ENCODE results near the gene GTF2IRD2.
"Not testable (repeated sequence)": the region's sequence is repeated elsewhere in the genome, so short reads cannot be mapped to it uniquely, and the experiment has no call there.

Gene GTF2IRD2

DNA sequence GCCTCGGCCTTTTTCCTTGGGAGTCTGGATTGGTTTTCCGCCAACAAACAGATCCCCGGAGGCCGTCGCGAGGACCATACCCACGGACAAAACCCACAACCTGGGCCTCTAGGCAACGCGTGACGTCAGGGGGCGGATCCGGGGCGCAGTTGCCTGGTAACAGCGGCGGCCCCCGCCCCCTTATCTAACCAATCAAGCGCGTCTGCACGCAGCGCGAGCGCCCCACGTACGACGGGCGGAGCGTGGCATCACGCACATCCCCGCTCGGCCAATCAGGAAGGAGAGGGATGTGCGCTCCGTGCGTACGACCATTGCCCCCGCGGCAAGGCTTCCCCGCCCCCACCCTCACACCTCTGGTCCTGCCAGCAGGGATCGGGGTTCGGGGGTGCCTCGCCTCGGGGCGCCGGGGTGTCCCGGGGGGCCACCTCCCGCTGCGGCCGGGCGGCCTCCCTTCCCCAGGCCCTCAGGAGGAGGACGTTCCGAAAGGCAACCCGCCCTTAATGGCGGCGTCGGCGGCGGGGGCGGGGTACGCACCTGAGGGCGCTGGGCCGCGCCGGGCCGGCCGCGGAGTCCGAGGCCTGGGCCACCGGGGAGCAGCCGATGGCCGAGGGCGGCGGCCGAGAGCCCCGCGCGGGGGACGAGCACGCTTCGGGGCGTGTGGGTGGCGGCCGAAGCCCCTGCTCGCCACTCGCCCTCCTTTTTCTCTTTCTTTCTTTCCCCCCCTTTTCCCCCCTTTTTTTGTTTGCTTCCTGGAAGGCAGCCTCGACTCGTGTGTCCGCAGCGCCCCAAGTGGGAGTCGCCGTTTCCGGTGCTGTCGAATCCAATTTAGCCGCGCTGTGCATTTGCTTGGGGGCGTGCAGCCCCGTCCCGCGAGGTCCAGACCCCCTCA, at the start of gene GTF2IRD2:
Gene GTF2IRD2 (minus strand): TSS at position 773 of the 889 bp plus-strand sequence. CDS start 15,227 bp downstream, outside the sequence.
- peak; percentile 20 for DNase-seq (ENCODE audit: low read depth, low spot score)

DNA sequence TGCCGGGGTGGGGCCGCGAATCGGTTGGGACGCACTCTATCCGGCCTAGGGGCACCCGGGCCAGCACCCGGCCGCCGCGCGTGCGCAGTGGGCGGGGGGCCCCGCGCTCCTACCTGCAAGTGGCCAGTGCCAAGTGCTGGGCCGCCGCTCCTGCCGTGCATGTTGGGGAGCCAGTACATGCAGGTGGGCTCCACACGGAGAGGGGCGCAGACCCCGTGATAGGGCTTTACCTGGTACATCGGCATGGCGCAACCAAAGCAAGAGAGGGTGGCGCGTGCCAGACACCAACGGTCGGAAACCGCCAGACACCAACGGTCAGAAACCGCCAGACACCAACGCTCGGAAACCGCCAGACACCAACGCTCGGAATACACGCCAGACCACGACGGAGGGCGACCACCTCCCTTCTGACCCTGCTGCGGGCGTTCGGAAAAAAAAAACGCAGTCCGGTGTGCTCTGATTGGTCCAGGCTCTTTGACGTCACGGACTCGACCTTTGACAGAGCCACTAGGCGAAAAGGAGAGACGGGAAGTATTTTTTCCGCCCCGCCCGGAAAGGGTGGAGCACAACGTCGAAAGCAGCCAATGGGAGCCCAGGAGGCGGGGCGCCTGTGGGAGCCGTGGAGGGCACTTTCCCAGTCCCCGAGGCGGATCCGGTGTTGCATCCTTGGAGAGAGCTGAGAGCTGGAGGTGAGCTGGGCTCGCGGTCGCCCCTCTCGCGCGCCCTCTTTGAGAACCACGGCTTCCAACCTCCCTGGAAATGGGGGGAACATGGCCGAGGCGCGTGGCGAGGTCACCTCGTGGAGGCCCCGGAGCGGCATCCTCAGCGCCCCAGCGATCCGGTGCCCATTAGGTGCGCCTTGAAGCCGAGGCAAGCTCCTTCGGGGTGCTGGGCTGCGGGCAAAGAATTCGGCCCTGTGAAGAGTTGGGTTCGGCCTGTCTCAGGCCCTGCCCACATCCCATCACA, 39.0 kb upstream of the GTF2IRD2 start:
- peak; percentile 40 for DNase-seq (ENCODE audit: low read depth, low spot score)

DNA sequence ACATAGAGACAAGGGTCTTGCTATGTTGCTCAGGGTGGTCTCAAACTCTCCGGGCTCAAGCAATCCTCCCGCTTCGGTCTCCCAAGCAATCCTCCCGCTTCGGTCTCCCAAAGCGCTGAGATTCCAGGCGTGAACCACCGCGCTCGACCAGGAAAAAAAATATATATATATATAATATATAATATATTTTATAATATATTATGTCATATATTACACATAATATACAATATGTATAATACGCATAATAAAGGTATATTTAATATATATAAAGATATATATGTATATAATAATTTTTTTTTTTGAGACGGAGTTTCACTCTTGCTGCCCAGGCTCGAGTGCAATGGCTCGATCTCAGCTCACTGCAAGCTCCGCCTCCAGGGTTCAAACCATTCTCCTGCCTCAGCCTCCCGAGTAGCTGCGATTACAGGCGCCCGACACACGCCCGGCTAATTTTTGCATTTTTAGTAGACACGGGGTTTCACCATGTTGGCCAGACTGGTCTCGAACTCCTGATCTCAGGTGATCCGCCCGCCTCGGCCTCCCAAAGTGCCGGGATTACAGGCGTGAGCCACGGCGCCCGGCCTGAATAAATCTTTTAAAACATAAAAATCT, 38.2 kb upstream of the GTF2IRD2 start:
- not testable (repeated sequence) for DNase-seq (ENCODE audit: low read depth, low spot score)

DNA sequence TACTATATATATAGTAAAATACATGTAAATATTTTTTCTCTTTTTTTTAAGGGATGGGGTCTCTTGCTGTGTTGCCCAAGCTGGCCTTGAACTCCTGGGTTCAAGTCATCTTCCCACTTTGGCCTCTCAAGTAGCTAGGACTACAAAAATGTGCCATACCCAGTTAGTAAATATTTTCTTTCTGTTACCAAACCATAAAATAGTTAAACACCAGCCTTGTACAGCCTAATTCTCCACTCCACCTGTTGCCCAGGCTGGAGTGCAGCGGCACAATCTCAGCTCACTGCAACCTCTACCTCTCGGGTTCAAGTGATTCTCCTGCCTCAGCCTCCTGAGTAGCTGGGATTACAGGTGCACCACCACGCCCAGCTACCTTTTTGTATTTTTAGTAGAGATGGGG, 33.9 kb upstream of the GTF2IRD2 start:
- DNase-seq (ENCODE audit: low read depth, low spot score), result not testable (repeated sequence)

DNA sequence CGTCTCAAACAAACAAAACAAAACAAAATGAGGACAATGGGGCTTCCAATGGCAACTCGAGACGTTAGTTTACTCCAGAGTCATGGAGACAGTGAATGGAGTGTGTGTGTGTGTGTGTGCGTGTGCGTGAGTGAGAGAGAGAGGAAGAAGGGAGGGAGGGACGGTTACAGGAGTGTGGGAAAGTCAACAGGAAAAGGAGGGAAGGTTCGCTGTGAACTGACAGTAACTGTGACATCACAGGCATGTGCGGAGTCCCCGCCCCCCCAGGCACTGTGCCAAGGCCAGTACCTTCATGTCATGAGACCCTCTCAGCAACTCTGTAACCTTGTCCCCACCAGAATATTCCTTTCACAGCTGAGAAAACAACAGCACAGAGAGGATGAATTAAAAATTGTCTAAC, 30.7 kb upstream of the GTF2IRD2 start:
- not testable (repeated sequence) for DNase-seq (ENCODE audit: low read depth, low spot score)

DNA sequence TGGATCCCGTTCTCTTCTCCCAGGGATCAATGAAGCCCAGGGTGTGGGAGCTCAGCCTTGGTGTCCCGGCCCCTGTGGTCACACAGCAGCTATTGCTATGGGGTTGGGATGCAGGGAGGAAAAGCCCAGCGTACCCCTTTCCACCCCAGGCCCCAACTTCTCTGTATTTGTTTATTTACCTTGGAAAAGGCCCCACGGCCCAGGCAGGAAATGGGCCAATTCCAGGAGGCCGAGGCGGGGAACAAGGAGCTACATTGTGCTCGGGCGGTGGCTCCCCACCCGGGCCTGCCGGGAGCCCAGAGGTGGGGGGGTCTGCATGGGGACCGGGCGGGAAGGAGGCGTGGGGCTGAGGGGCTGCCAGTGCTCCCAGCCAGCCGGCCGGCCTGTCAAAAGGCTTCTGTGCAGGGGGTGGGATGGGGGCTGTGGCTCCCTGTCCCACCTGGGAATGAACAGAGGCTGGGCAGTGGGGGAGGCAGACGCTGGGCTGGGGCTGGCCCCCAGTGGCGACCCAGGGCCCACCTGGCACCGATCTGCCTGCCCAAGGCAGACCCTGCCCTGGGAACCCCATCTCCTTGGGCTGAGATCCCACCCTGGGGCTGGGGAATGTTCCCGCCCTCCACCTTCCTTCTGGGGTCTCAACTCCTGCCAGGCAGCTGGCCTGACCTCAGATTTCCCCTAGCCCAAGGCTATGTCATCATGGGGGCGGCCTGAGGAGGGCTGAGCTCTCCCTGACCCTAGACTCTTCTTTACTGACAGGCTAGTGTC, 23.5 kb upstream of the GTF2IRD2 start:
- not testable (repeated sequence) for DNase-seq (ENCODE audit: low read depth, low spot score)

DNA sequence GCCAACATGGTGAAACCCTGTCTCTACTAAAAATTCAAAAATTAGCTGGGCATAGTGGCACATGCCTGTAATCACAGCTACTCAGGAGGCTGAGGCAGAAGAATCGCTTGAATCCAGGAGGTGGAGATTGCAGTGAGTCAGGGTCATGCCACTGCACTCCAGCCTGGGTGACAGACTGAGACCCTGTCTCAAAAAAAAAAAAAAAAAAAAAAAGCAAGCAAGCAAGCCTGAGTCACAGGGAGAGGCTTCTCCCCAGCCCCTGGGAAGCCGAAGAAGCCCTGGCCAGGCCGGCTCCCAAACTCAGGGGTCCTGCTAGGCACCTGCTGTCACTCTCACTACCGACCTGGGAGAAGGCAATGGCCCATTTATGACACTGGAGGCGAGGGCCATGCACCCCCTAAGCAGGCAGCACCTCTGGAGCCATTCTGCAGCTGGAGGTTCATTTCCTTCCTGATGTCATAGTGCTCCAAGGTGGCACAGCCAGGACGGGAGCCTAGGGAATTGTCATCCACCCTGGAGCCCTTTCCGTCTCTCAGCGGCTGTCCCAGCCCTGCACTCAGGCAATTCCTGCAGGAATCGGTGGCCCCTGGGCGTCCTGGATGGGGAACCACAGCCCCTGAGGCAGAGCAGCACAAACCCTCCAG, 22.8 kb upstream of the GTF2IRD2 start:
- DNase-seq (ENCODE audit: low read depth, low spot score), result not testable (repeated sequence)

DNA sequence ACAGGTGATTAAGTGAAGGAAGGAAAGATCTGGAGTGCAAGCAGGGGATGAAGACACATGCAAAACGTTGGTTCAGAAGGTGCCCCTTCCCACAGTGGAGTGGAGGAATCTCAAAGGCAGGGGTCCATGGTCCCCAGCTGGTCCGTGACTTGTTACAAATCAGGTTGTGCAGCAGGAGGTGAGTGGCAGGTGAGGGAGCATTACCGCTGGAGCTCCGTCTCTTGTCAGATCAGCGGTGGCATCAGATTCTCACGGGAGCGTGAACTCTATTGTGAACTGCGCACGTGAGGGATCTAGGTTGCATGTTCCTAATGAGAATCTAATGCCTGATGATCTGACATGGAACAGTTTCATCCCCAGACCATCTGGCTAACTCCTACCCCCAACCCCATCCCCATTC, 21.1 kb upstream of the GTF2IRD2 start:
- DNase-seq (ENCODE audit: low read depth, low spot score), result not testable (repeated sequence)

DNA sequence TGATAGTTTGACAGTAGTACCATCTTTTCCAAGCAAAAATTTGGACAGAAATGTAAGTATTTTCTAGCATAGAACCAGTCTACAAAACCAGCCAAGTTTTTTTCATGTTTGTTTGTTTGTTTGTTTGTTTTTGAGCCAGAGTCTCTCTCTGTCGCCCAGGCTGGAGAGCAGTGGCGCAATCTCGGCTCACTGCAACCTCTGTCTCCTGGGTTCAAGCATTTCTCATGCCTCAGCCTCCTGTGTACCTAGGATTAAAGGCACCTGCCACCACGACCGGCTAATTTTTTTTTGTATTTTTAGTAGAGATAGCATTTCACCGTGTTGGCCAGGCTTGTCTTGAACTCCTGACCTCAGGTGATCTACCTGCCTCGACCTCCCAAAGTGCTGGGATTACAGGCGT, 14.4 kb upstream of the GTF2IRD2 start:
- not testable (repeated sequence) for DNase-seq (ENCODE audit: low read depth, low spot score)

DNA sequence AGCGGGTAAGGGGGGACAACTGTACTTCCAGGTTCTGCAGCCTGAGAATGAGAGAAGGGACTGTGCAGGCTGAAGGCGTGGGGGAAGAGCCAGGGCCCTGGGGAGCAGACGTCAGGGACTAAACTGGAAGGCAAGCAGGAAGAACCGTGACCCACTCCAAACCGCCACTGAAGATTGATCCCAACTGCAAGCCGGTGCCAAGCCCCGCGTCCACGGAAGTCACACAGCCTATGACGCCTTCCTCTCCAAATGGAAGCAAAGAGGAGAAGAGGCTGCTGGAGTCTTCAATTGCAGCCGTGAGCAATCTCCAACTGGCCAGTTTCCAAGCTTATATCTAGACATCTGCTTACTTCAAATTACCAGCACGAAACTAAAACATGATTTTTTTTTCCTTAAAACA, 1.6 kb downstream of the GTF2IRD2 start:
- not testable (repeated sequence) for DNase-seq (ENCODE audit: low read depth, low spot score)

DNA sequence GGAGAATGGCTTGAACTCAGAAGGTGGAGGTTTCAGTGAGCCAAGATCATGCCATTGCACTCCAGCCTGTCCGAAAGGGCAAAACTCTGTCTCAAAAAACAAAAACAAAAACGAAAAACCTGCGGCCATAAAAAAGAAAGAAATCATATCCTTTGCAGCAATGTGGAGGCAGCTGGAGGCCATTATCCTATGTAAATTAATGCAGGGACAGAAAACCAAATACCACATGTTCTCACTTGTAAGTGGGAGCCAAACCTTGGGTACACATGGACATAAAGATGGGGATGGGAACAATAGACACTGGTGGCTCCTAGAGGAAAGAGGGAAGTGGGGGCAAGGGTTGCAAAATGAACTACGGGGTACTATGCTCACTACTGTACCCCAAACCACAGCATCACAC, 21.0 kb downstream of the GTF2IRD2 start:
- not testable (repeated sequence) for DNase-seq (ENCODE audit: low read depth, low spot score)

DNA sequence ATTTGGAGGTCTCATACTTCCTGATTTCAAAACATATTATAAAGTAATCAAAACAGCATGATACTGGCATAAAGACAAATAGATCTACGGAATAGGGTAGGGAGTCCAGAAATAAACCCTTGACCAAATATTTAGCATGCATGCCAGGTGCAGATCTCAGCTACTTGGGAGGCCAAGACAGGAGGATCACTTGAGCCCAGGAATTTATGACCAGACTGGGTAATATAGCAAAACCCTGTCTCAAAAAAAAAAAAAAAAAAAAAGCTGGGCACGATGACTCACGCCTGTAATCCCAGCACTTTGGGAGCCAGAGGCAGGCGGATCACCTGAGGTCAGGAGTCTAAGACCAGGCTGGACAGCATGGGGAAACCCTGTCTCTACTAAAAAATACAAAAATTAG, 21.4 kb downstream of the GTF2IRD2 start:
- not testable (repeated sequence) for DNase-seq (ENCODE audit: low read depth, low spot score)

DNA sequence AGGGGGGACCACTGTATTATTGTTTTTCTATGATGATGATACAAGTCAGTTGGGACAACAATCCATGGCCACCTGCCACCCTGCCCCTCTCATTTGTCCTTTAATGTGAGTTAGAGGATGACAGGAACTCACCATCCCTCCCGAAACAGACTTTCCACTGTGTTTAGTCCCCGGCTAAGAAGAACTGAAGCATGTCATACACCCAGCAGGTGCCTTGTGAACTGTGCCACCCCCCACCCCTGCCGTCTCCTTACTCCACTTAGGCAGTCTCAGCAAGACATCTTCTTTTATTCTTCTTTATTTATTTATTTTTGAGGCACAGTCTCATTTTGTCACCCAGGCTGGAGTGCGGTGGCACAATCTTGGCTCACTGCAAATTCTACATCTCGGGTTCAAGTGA, 30.1 kb downstream of the GTF2IRD2 start:
- DNase-seq (ENCODE audit: low read depth, low spot score), result not testable (repeated sequence)

DNA sequence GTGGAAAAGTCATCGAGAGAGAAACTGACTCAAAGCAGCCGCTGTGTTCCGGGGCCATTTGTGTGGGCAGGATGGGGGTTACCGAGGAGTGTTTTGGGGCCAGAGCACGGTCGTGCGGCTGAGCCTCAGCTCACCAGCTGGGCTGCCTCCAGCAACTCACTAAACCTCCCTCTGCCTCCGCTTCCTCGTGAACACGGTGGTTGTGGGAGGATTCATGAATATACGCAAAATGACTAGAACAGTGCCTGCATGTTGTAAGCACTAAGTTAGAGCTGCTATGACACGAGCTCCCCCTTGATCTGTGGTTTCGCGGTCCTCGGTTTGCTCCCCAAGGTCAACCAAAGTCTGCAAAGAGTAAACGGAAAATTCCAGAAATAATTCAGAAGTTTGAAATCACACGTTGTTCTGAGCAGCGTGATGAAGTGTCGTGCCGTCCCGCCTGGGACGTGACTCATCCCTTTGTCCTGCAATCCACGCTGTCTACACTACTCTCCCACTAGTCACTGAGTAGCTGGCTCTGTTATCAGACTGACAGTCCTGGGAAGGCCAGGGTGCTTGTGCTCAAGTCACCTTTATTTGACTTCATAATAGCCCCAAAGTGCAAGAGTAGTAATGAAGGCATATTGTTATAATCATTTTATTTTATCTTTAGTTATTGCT, 31.1 kb downstream of the GTF2IRD2 start:
- not testable (repeated sequence) for DNase-seq (ENCODE audit: low read depth, low spot score)

DNA sequence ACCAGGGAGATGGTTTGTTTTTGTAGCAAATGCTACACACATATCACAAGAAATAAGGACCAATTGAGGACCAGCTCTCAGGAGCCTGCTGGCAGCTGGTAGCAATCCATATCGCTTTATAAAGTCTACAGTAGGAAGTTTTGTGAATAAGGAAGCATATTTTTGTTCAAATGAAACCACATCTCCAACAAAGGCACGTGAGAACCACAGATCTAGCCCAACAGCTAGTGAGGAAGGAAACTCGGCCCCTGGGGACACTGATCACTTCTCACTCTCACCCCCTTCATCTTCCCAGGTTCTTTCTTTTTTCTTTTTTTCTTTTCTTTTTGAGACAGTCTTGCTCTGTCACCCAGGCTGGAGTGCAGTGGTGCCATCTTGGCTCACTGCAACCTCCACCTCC, 35.5 kb downstream of the GTF2IRD2 start:
- DNase-seq (ENCODE audit: low read depth, low spot score), result not testable (repeated sequence)

DNA sequence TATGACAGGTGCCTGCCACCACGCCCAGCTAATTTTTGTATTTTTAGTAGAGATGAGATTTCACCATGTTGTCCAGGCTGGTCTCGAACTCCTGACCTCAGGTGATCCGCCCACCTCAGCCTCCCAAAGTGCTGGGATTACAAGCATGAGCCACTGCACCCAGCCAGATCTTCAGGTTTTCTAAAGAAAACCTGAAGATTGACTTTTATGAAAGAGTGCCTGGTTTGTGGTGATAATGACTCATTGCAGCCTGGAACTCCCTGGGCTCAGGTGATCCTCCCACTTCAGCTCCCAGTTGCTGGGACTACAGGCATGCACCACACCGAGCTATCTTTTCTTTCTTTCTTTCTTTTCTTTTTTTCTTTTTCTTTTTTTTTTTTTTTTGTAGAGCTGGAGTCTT, 52.8 kb downstream of the GTF2IRD2 start:
- not testable (repeated sequence) for DNase-seq (ENCODE audit: low read depth, low spot score)

DNA sequence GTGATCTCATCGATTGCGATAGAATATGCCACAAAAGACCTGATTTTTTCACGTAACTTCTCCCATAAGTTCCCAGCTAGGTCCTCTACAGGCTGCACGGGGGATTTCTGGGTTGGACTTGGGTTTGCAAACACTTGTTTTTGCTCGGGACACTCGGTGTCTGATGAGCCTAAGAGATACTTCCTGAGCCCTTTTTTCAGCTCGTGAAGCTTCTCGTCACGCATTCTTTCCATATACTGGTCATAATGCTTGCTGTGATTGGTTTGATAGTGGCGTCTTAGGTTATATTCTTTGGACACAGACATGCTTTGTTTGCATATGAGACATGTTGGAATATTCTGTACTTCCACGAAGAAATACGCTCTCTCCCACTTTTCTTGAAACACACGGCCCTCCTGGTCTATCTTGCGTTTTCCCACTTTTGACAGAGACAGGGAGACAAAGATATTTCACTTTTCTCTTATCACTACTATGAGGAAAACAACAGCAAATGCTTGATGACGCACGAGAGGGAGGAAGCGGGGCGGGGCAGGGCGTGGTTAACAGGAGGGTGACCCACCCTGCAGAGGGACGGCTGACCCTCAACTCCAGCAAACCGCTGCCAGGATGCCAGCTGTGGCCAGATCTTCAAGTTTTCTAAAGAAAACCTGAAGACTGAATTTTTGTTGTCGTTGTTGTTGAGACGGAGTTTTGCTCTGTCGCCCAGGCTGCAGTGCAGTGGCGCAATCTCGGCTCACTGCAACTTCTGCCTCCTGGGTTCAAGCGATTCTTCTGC, 53.4 kb downstream of the GTF2IRD2 start:
- not testable (repeated sequence) for DNase-seq (ENCODE audit: low read depth, low spot score)

DNA sequence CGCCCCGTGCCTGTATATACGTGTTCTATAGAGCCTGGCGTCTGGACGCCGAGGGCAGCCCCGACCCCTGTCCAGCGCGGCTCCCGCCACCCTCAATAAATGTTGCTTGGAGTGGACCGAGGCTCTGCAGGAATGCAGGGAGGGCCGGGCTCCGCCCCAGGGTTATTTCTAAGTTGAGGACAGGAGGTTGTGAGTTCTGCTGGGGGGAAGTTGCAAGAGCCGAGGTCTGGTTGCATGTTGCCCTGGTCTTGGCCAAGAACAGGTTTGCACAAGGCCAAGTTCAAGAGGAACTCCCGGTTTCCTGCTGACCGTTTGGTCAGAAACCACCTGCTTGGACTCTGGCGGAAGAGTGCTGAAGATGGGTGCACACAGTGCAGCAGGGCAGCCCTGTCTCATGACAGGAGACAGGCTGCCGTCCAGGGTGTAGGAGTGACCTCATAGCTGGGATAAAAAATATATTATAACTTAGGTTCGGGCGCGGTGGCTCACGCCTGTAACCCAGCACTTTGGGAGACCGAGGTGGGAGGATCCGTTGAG, 62.1 kb downstream of the GTF2IRD2 start:
- DNase-seq (ENCODE audit: low read depth, low spot score), result not testable (repeated sequence)

Data from activated naive CD8-positive, alpha-beta T cell treated with anti-CD3 and anti-CD28 coated beads, Interleukin-2, amount 50 U/mL, for 16 hours (primary cell).